ENCODE results near the gene IL36B.
"Not testable (repeated sequence)": the region's sequence is repeated elsewhere in the genome, so short reads cannot be mapped to it uniquely, and the experiment has no call there.

Gene IL36B

DNA sequence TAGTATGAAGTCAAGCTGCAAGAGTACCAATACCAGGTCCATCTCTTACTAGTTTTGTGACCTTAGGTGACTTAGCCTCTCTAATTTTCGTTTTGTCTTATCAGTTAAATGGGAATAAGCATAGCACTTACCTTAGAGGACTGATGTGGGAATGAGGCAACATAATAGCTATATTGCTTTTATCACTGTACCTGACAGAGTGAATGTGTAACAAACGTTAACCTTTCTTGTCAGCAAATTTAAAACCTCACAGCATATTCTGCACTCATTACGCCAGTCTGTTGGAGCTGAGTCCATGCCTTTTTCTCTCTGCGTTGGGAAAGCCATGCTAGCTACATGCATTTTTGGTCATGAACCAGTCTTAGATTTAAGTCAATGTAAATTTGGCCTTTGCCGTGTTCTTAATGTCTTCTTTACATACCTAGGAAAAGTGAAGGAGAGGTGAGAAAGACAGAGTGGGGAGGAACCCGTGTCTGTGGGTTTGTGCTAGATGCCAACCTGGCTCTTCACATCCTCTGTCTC lies at the start of gene IL36B:
Gene IL36B (minus strand): TSS at position 472 of the 522 bp plus-strand sequence.
- Histone ChIP-seq H3K36me3 (no peaks in the 10 kb centered on the region), H3K9me3 (peaks cover 37% of the 10 kb centered on the region), H4K20me1 (no peaks in the 10 kb centered on the region), H3K4me2 (no peak within 1 kb of the TSS), H3K27me3 (no peaks in the 10 kb centered on the region), H3K4me1 (no peaks in the 10 kb centered on the region), H3K4me3 (no peak within 1 kb of the TSS), H3K27ac (no peak within 1 kb of the TSS), H3K9ac (no peak within 1 kb of the TSS)
- no peak for TF ChIP-seq Cebpa-rat (IDR thresholded peaks at IDR 0.05)

DNA sequence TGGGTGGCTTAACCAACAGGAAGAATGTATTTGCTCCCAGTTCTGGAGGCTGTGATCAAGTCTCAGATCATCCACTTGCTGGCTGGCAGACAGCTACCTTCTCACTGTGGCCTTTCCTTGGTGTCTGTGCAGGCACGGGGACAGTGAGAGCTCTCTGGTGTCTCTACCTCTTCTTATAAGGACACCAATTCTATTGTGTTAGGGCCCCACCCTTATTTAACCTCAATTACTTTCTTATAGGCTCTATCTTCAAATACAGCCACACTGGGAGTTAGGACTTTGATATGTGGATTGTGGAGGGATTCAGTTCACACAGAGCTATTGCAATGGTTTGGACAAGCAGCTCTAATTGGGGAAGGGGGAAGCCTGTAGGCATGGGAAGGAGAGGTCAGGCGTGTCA lies 49.5 kb upstream of the IL36B start:
- Histone ChIP-seq H3K9me3 (peaks cover 11% of the 10 kb centered on the region), H3K4me3 (no peak overlapping the region), H3K4me1 (no peaks in the 10 kb centered on the region), H4K20me1 (no peaks in the 10 kb centered on the region), H3K27ac (no peak overlapping the region), H3K9ac (no peak overlapping the region), H3K4me2 (no peak overlapping the region), H3K27me3 (no peaks in the 10 kb centered on the region), H3K36me3 (no peaks in the 10 kb centered on the region)
- no peak for TF ChIP-seq Cebpa-rat (IDR thresholded peaks at IDR 0.05)

DNA sequence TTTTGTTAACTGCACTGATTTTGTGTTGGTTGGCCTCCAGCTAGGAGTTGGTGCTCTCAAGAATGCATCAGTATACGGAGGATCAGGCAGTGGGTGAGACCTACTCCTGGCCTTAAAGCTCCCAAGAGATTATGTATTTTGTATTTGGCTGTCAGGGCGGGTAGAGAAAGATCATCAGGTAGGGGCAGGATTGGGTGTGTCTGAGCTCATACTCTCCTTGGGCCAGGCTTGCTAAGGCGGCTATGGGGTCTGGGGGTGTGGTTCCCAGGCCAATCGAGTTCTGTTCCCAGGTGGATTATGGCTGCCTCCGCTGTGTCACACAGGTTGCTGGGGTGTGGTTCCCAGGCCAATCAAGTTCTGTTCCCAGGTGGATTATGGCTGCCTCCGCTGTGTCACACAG lies 45.9 kb upstream of the IL36B start:
- no peaks in the 10 kb centered on the region for H3K4me1 ChIP-seq
- H3K9ac ChIP-seq = no peak overlapping the region
- TF ChIP-seq Cebpa-rat (IDR thresholded peaks at IDR 0.05) = no peak
- no peaks in the 10 kb centered on the region for H4K20me1 ChIP-seq
- no peak overlapping the region for H3K27ac ChIP-seq
- H3K4me2 ChIP-seq = no peak overlapping the region
- H3K9me3 ChIP-seq = peaks cover 16% of the 10 kb centered on the region
- no peaks in the 10 kb centered on the region for H3K27me3 ChIP-seq
- no peaks in the 10 kb centered on the region for H3K36me3 ChIP-seq
- H3K4me3 ChIP-seq = no peak overlapping the region

DNA sequence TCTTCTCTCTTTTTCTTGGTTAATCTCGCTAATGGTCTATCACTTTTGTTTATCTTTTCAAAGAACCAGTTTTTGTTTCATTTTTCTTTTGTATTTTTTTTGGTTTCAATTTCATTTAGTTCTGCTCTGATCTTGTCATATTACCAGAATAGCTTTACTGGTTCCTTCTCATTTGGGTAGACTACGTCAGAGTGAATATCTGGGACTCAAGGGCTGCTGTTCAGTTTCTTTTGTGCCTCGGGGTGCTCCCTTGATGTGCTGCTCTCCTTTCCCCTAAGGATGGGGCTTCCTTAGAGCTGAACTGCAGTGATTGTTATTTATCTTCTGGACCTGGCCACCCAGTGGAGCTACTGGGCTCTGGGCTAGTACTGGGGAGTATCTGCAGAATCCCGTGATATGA lies 45.4 kb upstream of the IL36B start:
- no peak overlapping the region for H3K4me2 ChIP-seq
- TF ChIP-seq Cebpa-rat (IDR thresholded peaks at IDR 0.05) = no peak

DNA sequence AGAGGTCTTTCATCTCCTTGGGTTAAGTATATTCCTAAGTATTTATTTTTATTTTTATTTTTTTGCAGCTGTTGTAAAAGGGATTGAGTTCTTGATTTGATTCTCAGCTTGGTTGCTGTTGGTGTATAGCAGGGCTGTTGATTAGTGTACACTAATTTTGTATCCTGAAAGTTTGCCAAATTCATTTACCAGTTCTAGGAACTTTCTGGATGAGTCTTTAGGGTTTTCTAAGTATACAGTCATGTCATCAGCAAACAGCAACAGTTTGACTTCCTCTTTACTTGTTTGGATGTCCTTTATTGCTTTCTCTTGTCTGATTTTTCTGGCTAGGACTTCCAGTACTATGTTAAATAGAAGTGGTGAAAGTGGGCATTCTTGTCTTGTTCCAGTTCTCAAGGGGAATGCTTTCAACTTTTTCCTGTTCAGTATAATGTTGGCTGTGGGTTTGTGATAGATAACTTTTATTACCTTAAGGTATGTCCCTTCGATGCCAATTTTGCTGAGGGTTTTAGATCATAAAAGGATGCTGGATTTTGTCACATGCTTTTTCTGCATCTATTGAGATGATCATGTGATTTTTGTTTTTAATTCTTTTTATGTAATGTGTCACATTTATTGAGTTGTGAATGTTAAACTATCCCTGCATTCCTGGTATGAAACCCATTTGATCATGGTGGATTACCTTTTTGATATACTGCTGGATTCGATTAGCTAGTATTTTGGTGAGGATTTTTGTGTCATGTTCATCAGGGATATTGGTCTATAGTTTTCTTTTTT lies 44.4 kb upstream of the IL36B start:
- peaks cover 16% of the 10 kb centered on the region for H3K9me3 ChIP-seq
- not testable (repeated sequence) for H3K4me3 ChIP-seq, H3K9ac ChIP-seq, H3K4me2 ChIP-seq, H3K36me3 ChIP-seq, H3K27me3 ChIP-seq, H4K20me1 ChIP-seq, H3K27ac ChIP-seq, H3K4me1 ChIP-seq

More for the DNA sequence above, 45.4 kb upstream of the IL36B start:
- H3K9me3 ChIP-seq = peaks cover 16% of the 10 kb centered on the region
- H3K4me3 ChIP-seq = no peak overlapping the region
- H4K20me1 ChIP-seq = no peaks in the 10 kb centered on the region
- H3K9ac ChIP-seq = no peak overlapping the region
- H3K36me3 ChIP-seq = no peaks in the 10 kb centered on the region
- no peaks in the 10 kb centered on the region for H3K27me3 ChIP-seq
- H3K4me1 ChIP-seq = no peaks in the 10 kb centered on the region
- H3K27ac ChIP-seq = no peak overlapping the region

DNA sequence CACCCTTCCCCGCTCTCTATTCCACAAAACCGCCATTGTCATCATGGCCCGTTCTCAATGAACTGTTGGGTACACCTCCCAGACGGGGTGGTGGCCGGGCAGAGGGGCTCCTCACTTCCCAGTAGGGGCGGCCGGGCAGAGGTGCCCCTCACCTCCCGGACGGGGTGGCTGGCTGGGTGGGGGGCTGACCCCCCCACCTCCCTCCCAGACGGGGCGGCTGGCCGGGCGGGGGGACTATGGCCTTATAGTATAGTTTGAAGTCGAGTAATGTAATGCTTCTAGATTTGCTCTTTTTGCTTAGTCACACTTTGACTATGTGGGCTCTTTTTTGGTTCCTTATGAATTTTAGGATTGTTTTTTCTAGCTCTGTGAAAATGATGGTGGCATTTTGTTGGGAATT lies 43.6 kb upstream of the IL36B start:
- not testable (repeated sequence) for H4K20me1 ChIP-seq, H3K4me1 ChIP-seq, H3K4me2 ChIP-seq, H3K9ac ChIP-seq, H3K36me3 ChIP-seq, H3K27ac ChIP-seq, H3K27me3 ChIP-seq, H3K4me3 ChIP-seq
- peaks cover 16% of the 10 kb centered on the region for H3K9me3 ChIP-seq

DNA sequence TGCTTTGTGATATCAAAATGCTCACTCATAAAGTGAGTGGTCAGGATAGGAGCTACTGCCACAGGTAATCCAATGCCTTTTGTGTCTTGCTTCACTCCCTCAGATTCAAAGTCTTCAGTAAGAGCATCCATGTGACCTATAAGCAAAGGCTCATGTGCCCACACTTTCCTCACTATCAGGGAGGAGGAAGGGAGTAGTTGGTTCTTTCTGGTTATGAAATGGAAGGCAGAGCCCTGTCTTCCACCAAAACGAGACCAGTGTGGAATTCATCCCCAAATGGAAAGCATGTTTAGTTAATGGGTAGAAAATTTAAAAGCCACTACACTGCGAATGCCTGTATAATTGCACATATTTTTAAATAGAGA lies 40.9 kb upstream of the IL36B start:
- Histone ChIP-seq H3K4me1 (no peaks in the 10 kb centered on the region), H3K9me3 (0 out of 2 replicates have a peak, but pooled peaks cover 10% of the 10 kb centered on the region), H3K4me2 (no peak overlapping the region), H3K4me3 (no peak overlapping the region), H3K27me3 (no peaks in the 10 kb centered on the region), H4K20me1 (no peaks in the 10 kb centered on the region), H3K27ac (no peak overlapping the region), H3K36me3 (no peaks in the 10 kb centered on the region), H3K9ac (no peak overlapping the region)
- TF ChIP-seq Cebpa-rat (IDR thresholded peaks at IDR 0.05) = no peak

DNA sequence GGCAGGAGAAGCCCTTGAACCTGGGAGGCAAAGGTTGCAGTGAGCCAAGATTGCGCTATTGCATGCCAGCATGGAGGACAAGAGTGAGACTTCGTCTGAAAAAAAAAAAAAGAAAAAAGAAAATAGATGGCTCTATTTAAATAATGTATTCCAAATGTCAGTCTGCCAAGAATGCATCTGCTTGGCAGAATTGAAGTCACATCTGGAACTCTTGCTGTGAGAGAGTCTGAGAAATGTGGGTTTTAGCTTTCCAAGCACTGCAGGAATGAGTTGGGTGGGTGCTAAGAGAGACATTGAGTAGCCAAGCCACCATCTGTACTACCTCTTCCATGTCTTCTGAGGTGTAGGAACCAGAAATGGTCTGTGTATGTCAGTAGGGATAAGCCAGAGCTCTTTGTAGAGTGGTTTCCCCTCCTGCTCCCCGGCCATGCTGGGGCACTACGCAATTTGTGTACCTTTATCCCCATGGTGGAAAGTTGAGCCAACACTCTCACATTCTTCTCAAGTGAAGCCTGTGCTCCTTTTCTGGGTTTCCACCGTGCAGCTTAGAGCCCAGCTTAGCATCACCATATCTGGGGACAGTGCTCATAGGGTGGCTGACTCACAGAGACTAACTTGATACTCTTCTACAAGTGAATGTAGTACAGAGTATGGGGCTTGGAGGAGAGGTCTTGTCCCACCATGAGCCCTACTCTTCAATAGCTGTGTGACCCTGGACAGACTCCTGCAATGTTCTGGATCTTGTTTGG lies 40.4 kb upstream of the IL36B start:
- TF ChIP-seq Cebpa-rat (IDR thresholded peaks at IDR 0.05) = no peak
- Histone ChIP-seq H3K27me3 (no peaks in the 10 kb centered on the region), H3K4me2 (no peak overlapping the region), H3K9ac (no peak overlapping the region), H4K20me1 (no peaks in the 10 kb centered on the region), H3K4me1 (no peaks in the 10 kb centered on the region), H3K27ac (no peak overlapping the region), H3K4me3 (no peak overlapping the region), H3K9me3 (0 out of 2 replicates have a peak, but pooled peaks cover 10% of the 10 kb centered on the region), H3K36me3 (no peaks in the 10 kb centered on the region)

DNA sequence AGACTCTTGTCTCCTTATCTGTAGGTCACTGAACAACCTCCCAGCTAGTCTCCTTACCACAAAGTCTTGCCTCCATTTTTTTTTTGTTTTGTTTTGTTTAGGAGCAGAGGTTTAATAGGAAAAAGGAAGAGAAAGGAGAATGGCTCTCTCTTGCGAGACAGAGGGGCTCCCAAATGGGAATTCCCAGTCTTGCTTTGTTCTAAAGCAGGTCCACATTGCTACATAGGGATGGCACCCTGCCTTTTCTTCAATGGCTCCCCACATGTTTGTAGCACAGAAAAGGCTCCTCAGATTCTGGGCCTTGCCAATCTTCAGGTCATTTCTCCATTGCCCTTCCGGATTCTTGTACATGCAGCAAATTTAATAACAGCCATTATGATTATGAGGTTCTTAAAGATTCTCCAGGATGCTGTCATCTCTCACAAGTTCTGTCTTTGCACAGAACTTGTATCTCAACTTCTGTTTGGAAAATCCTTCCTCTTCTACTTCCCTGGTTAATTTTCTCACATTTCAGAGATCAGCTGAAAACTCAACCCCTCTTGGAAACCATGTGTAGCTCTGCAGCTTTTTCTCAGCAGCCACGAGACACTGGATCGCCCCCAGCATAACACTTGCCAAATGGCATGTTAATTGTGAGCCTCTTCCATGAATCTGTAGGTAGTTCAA lies 38.7 kb upstream of the IL36B start:
- Histone ChIP-seq H3K9me3 (no peaks in the 10 kb centered on the region), H3K9ac (no peak overlapping the region), H3K27me3 (no peaks in the 10 kb centered on the region), H3K4me2 (no peak overlapping the region), H4K20me1 (no peaks in the 10 kb centered on the region), H3K36me3 (no peaks in the 10 kb centered on the region), H3K27ac (no peak overlapping the region), H3K4me1 (no peaks in the 10 kb centered on the region), H3K4me3 (no peak overlapping the region)
- no peak for TF ChIP-seq Cebpa-rat (IDR thresholded peaks at IDR 0.05)

DNA sequence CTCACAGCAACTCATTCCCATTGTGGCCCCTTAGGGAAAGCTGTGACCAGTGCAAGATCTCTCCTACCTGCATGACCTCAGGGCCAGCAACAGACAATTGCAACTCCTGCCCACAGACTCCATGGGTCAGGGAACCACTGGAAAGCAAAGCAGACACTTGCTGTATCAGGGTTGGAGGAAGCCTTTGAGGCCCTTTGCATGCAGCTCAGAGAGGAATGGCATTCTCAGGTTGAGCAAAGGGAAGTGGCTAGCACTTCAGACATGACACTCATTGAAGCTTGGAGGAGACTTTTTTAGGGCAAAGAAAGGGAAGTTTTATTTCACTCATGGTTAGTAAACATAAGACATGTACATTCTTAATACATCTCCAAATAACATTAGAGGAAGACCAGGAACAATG lies 37.2 kb upstream of the IL36B start:
- Histone ChIP-seq H3K4me1 (no peaks in the 10 kb centered on the region), H3K9ac (no peak overlapping the region), H3K36me3 (no peaks in the 10 kb centered on the region), H4K20me1 (no peaks in the 10 kb centered on the region), H3K4me2 (no peak overlapping the region), H3K27me3 (no peaks in the 10 kb centered on the region), H3K4me3 (no peak overlapping the region), H3K27ac (no peak overlapping the region), H3K9me3 (no peaks in the 10 kb centered on the region)
- TF ChIP-seq Cebpa-rat (IDR thresholded peaks at IDR 0.05) = no peak
